Measurements from ENCODE around the gene PAX5. TPM values are rescaled to one million over a fixed set of nuclear protein-coding genes. Genes with fewer than 3 reads are reported as not detected.

The PAX5 gene
- polyA plus RNA-seq, 1 of the 3 experiments (the other 2 are of a cell fraction) = 0.05 TPM

DNA sequence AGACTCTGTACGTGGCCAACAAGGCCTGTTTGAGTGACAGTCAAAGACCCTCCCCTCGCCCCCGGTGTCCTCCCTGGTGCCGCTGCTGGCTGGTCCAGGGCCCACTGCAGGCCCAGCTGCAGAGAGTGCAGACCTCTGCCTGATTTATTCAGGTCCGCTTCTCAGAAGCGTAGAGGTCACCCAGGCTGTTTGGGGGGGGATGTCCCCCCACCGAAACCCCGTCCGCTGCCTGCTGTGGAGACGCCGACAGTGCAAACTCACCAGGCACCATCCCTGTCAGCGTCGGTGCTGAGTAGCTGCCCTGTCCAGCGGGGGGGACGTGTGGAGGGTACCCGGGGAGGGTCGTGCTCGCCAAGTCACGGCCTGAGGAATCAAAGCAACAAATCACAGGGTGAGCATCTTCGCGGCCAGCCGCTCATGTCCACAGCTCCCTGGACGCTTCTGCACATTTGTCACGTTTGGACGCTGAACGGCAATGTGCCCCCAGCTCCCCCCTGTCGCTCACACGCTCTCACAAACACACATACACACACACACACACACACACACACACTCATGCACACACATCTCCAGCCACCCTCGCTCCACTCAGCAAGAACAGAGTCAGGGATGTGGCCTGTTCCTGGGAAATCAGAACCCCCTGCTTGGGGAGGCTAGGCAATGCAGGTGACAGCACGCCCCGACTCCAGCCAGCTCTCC, 152.2 kb downstream of the PAX5 start:
- CTCF ChIA-PET = interaction anchor here (0.9 to 5.4 kb wide), 2 partner anchors 9 kb away, joined by 3 to 40 read pairs; no protein-coding TSS in a partner anchor

GRCh38 chr9:36881316-36881715, 152.8 kb downstream of the PAX5 start:
- Histone ChIP-seq H3K9me2 (no peaks in the 10 kb centered on the region), H3K36me3 (replicated peaks in 1 of 2; ENCODE audit: control insufficient read depth in 1 of 2, insufficient read depth in 2 of 2, low read length in 1 of 2) (peaks cover 0 to 2% of the 10 kb centered on the region in 2 experiments), H3F3A (replicated peaks; ENCODE audit: insufficient read depth) (no peaks in the 10 kb centered on the region), H2AFZ (ENCODE audit: low read depth) (no peak overlapping the region), H3K79me2 (ENCODE audit: insufficient read depth) (no peaks in the 10 kb centered on the region), H3K27me3 (ENCODE audit: insufficient read depth) (peaks cover 7% of the 10 kb centered on the region; the same call in 1 of the 2 replicates), H3K27ac (ENCODE audit: low read depth in 2 of 2, low read length in 1 of 2) (no peak overlapping the region), H3K9ac (no peak overlapping the region), H4K20me1 (ENCODE audit: insufficient read depth) (no peaks in the 10 kb centered on the region), H3K4me3 (ENCODE audit: low read depth in 2 of 2, low read length in 1 of 2) (no peak overlapping the region), H3K4me2 (no peak overlapping the region), H3K4me1 (ENCODE audit: control insufficient read depth in 1 of 2, insufficient read depth in 2 of 2, low read depth in 1 of 2, low read length in 1 of 2) (peaks cover 0 to 13% of the 10 kb centered on the region in 2 experiments; a peak in 1 of 4 replicates), H3K9me3 (peaks cover 5% of the 10 kb centered on the region; the same call in 1 of the 2 replicates)
- DNase-seq = no peak
- 88% methylated on average over 14 of the region's 14 CpGs for WGBS (ENCODE audit: low lambda C conversion rate)
- ChIA-PET CTCF (no interaction called here), POLR2A (no interaction called here)
- TF ChIP-seq FOSL2 (IDR thresholded peaks at IDR 0.05; ENCODE audit: borderline replicate concordance, low read depth) (no peak), TEAD4 (IDR thresholded peaks at IDR 0.05; ENCODE audit: borderline replicate concordance, insufficient read depth) (no peak)
- TF ChIP-seq, protein P1, sequence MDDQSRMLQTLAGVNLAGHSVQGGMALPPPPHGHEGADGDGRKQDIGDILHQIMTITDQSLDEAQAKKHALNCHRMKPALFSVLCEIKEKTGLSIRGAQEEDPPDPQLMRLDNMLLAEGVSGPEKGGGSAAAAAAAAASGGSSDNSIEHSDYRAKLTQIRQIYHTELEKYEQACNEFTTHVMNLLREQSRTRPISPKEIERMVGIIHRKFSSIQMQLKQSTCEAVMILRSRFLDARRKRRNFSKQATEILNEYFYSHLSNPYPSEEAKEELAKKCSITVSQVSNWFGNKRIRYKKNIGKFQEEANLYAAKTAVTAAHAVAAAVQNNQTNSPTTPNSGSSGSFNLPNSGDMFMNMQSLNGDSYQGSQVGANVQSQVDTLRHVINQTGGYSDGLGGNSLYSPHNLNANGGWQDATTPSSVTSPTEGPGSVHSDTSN (IDR thresholded peaks at IDR 0.05) = no peak

More for the DNA sequence above, 152.2 kb downstream of the PAX5 start:
- WGBS (ENCODE audit: low lambda C conversion rate) = 68% methylated on average over 18 of the region's 31 CpGs
- TF ChIP-seq, protein P2, sequence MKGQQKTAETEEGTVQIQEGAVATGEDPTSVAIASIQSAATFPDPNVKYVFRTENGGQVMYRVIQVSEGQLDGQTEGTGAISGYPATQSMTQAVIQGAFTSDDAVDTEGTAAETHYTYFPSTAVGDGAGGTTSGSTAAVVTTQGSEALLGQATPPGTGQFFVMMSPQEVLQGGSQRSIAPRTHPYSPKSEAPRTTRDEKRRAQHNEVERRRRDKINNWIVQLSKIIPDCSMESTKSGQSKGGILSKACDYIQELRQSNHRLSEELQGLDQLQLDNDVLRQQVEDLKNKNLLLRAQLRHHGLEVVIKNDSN (IDR thresholded peaks at IDR 0.05; ENCODE audit: borderline replicate concordance, low read depth) = no peak
- no peak for TF ChIP-seq FOSL2 (IDR thresholded peaks at IDR 0.05; ENCODE audit: borderline replicate concordance, low read depth)
- H3K9me2 ChIP-seq = no peaks in the 10 kb centered on the region
- no peak overlapping the region for H3K27ac ChIP-seq (ENCODE audit: low read depth in 2 of 2, low read length in 1 of 2)
- peaks cover 0 to 2% of the 10 kb centered on the region in 2 experiments for H3K36me3 ChIP-seq (replicated peaks in 1 of 2; ENCODE audit: control insufficient read depth in 1 of 2, insufficient read depth in 2 of 2, low read length in 1 of 2)
- no peaks in the 10 kb centered on the region for H3K79me2 ChIP-seq (ENCODE audit: insufficient read depth)
- no peak overlapping the region for H3K4me3 ChIP-seq (ENCODE audit: low read depth in 2 of 2, low read length in 1 of 2)
- H3K9ac ChIP-seq = no peak overlapping the region
- no peaks in the 10 kb centered on the region for H4K20me1 ChIP-seq (ENCODE audit: insufficient read depth)
- H3K4me2 ChIP-seq = no peak overlapping the region
- POLR2A ChIA-PET = no interaction called here
- peaks cover 0 to 13% of the 10 kb centered on the region in 2 experiments; a peak in 1 of 4 replicates for H3K4me1 ChIP-seq (ENCODE audit: control insufficient read depth in 1 of 2, insufficient read depth in 2 of 2, low read depth in 1 of 2, low read length in 1 of 2)
- H2AFZ ChIP-seq (ENCODE audit: low read depth) = no peak overlapping the region
- H3K9me3 ChIP-seq = peaks cover 5% of the 10 kb centered on the region; the same call in 1 of the 2 replicates
- no peaks in the 10 kb centered on the region for H3F3A ChIP-seq (replicated peaks; ENCODE audit: insufficient read depth)
- DNase-seq = no peak
- peaks cover 7% of the 10 kb centered on the region; the same call in 1 of the 2 replicates for H3K27me3 ChIP-seq (ENCODE audit: insufficient read depth)

DNA sequence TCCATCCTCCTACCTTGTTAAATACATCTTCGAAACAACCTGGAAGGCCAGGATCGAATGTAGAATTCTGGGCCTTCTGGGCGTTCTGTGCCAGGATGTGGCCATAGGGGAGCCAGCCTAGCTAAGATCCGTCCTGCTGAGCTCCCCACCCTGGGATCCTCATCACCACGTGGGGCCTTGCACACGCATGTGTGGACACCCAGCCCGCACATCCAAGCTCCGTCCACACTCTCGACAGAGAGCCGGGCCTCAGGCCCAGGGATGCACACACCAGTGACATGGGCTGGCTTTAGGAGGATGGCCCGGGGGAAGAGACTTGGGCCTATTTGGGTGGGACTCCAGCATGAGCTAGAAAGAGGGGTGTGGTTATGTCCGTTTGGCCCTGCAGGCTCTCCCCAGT, 154.0 kb downstream of the PAX5 start:
- WGBS (ENCODE audit: low lambda C conversion rate) = 64% methylated on average over 10 of the region's 12 CpGs
- POLR2A ChIA-PET = no interaction called here
- DNase-seq = no peak
- H3K4me3 ChIP-seq (ENCODE audit: low read depth in 2 of 2, low read length in 1 of 2) = no peak overlapping the region
- H3K36me3 ChIP-seq (replicated peaks in 1 of 2; ENCODE audit: control insufficient read depth in 1 of 2, insufficient read depth in 2 of 2, low read length in 1 of 2) = peaks cover 0 to 2% of the 10 kb centered on the region in 2 experiments
- peaks cover 7% of the 10 kb centered on the region; the same call in 1 of the 2 replicates for H3K27me3 ChIP-seq (ENCODE audit: insufficient read depth)
- H3K27ac ChIP-seq (ENCODE audit: low read depth in 2 of 2, low read length in 1 of 2) = no peak overlapping the region
- no peak overlapping the region for H3K4me2 ChIP-seq
- H3K4me1 ChIP-seq (ENCODE audit: control insufficient read depth in 1 of 2, insufficient read depth in 2 of 2, low read depth in 1 of 2, low read length in 1 of 2) = peaks cover 0 to 13% of the 10 kb centered on the region in 2 experiments; a peak in 1 of 4 replicates
- H2AFZ ChIP-seq (ENCODE audit: low read depth) = no peak overlapping the region
- H4K20me1 ChIP-seq (ENCODE audit: insufficient read depth) = no peaks in the 10 kb centered on the region
- no peaks in the 10 kb centered on the region for H3F3A ChIP-seq (replicated peaks; ENCODE audit: insufficient read depth)
- H3K9ac ChIP-seq = no peak overlapping the region
- no peaks in the 10 kb centered on the region for H3K79me2 ChIP-seq (ENCODE audit: insufficient read depth)
- CTCF ChIA-PET = interaction anchor here (0.8 to 1.5 kb wide), 5 partner anchors 11 to 24 kb away, joined by 3 to 4 read pairs (median 3); no protein-coding TSS in a partner anchor
- no peak for TF ChIP-seq FOSL2 (IDR thresholded peaks at IDR 0.05; ENCODE audit: borderline replicate concordance, low read depth)
- TF ChIP-seq, protein P2 (IDR thresholded peaks at IDR 0.05; ENCODE audit: borderline replicate concordance, low read depth) = no peak
- no peak for TF ChIP-seq NFIC (IDR thresholded peaks at IDR 0.05; ENCODE audit: borderline replicate concordance)
- TF ChIP-seq MEF2A (IDR thresholded peaks at IDR 0.05; ENCODE audit: borderline replicate concordance, low read depth) = no peak
- H3K9me2 ChIP-seq = no peaks in the 10 kb centered on the region
- peaks cover 5% of the 10 kb centered on the region; the same call in 1 of the 2 replicates for H3K9me3 ChIP-seq
